Esophagus squamous epithelium (tissue), 5 donors: Measurements from ENCODE around the gene IL1RAPL2. TPM values are rescaled to one million over a fixed set of nuclear protein-coding genes. Genes with fewer than 3 reads are reported as not detected.
"Not testable (repeated sequence)": the region's sequence is repeated elsewhere in the genome, so short reads cannot be mapped to it uniquely, and the experiment has no call there.

Experiments used
- DNase-seq: peaks from one replicate; lab custom pipeline; 2025; lab: John Stamatoyannopoulos, UW
- H3K27ac ChIP-seq, 4 donors: fragments of 200-600 bp; sonication (generic); one replicate each; pipeline ENCODE4 v1.5.1; 2016 to 2019; ENCODE audit warnings: mild to moderate bottlenecking in 1 of 4
- H3K27me3 ChIP-seq, 4 donors: fragments of 200-600 bp; sonication (generic); 1 replicate in 3 of 4; 2 replicates in 1 of 4; pipeline versions ENCODE4 v1.5.1 to v1.6.0; 2017 to 2021; ENCODE audit warnings: antibody characterized with exemption in 1 of 4
- H3K36me3 ChIP-seq, 3 donors: fragments of 200-600 bp; sonication (generic); one replicate each; pipeline ENCODE4 v1.5.1; 2016 to 2019
- H3K4me1 ChIP-seq, 3 donors: fragments of 200-600 bp; sonication (generic); one replicate each; pipeline ENCODE4 v1.5.1; 2017 to 2019
- H3K4me3 ChIP-seq, 4 donors: fragments of 200-600 bp; sonication (generic); 1 replicate in 3 of 4; 2 replicates in 1 of 4; pipeline ENCODE4 v1.5.1; 2016 to 2019; ENCODE audit warnings: mild to moderate bottlenecking in 2 of 4, moderate library complexity in 1 of 4
- H3K9me3 ChIP-seq, 3 donors: fragments of 200-600 bp; sonication (generic); one replicate each; pipeline ENCODE4 v1.5.1; 2016 to 2019
- POLR2A ChIP-seq, 4 donors: fragments of 450-650 bp; IDR thresholded peaks; one replicate each; pipeline ENCODE4 v1.6.1; 2017; ENCODE audit warnings: antibody characterized with exemption in 4 of 4, mild to moderate bottlenecking in 4 of 4, moderate library complexity in 3 of 4
- WGBS, 2 donors: methylation state at CpG; one replicate each; pipeline ENCODE4 v1.1.5; 2018; 5-methylcytosine and 5-hydroxymethylcytosine counted together
- intact Hi-C: fragments of 100-400 bp; cut with DNase I; formaldehyde crosslinking; loops from one replicate; pipeline ENCODE4 v1.15.0; 2022
- total RNA-seq, 4 donors: library from RNA; depleted of rRNA; stranded (reverse); fragments of >200 nt; gene quantifications; one replicate each; pipeline ENCODE4 v1.1.0, GENCODE V29; 2016
- TF ChIP-seq, protein P1 (sequence below), 6 experiments: fragments of 450-650 bp in 4 of 6; fragments of 200-600 bp in 2 of 6; sonication (generic) in 2 of 6; IDR thresholded peaks; one replicate each; pipeline ENCODE4 v1.5.1; 2016 to 2019; ENCODE audit warnings: antibody characterized with exemption in 6 of 6, mild to moderate bottlenecking in 4 of 6, moderate library complexity in 4 of 6
- donor health status: DM: yes; HTN: yes; CAD: no.

Gene IL1RAPL2
- total RNA-seq, 4 donors from 2014 or later, result 0.09 TPM; not detected in 3

GRCh38 chrX:105662248-105662647, 1096.2 kb downstream of the IL1RAPL2 start:
- no peak for DNase-seq
- 92% methylated on average over 2 of the region's 2 CpGs; no CpG with 5 or more reads in 1 of the 2 donors for WGBS, 2 donors
- TF ChIP-seq POLR2A (IDR thresholded peaks at IDR 0.05), result no peak
- TF ChIP-seq, protein P1, sequence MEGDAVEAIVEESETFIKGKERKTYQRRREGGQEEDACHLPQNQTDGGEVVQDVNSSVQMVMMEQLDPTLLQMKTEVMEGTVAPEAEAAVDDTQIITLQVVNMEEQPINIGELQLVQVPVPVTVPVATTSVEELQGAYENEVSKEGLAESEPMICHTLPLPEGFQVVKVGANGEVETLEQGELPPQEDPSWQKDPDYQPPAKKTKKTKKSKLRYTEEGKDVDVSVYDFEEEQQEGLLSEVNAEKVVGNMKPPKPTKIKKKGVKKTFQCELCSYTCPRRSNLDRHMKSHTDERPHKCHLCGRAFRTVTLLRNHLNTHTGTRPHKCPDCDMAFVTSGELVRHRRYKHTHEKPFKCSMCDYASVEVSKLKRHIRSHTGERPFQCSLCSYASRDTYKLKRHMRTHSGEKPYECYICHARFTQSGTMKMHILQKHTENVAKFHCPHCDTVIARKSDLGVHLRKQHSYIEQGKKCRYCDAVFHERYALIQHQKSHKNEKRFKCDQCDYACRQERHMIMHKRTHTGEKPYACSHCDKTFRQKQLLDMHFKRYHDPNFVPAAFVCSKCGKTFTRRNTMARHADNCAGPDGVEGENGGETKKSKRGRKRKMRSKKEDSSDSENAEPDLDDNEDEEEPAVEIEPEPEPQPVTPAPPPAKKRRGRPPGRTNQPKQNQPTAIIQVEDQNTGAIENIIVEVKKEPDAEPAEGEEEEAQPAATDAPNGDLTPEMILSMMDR (IDR thresholded peaks at IDR 0.05), result no peak
- H3K4me3 ChIP-seq, result no peak overlapping the region
- intact Hi-C loops, result no loop called here
- no peaks in the 10 kb centered on the region for H3K36me3 ChIP-seq
- no peaks in the 10 kb centered on the region for H3K9me3 ChIP-seq
- no peaks in the 10 kb centered on the region for H3K4me1 ChIP-seq
- H3K27ac ChIP-seq, result no peak overlapping the region
- H3K27me3 ChIP-seq, result no peaks in the 10 kb centered on the region

DNA sequence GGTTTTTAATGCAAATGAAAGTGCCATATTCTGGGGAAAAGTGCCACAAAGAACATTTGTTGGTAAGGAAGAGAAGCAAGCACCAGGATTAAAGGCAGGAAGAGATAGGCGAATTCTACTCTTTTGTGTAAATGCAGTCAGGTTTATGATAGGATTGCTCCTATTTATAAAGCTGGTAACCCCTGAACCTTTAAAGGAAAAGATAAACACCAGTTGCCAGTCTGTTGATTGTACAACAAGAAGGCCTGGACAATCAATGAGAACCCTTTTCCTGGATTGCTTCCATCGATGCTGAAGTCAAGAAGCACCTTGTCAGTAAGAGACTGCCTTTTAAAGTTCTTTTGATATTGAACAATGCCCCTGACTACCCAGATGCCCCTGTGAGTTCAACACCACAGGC, 1098.2 kb downstream of the IL1RAPL2 start:
- no peak for TF ChIP-seq POLR2A (IDR thresholded peaks at IDR 0.05)
- TF ChIP-seq, protein P1 (IDR thresholded peaks at IDR 0.05), result no peak
- intact Hi-C loops, result no loop called here
- 36 to 41% methylated on average over 2 of the region's 2 CpGs for WGBS, 2 donors
- H3K36me3 ChIP-seq, result no peaks in the 10 kb centered on the region
- H3K9me3 ChIP-seq, result no peaks in the 10 kb centered on the region
- no peaks in the 10 kb centered on the region for H3K4me1 ChIP-seq
- no peak for DNase-seq
- H3K27ac ChIP-seq, result no peak overlapping the region
- H3K4me3 ChIP-seq, result no peak overlapping the region
- no peaks in the 10 kb centered on the region for H3K27me3 ChIP-seq

DNA sequence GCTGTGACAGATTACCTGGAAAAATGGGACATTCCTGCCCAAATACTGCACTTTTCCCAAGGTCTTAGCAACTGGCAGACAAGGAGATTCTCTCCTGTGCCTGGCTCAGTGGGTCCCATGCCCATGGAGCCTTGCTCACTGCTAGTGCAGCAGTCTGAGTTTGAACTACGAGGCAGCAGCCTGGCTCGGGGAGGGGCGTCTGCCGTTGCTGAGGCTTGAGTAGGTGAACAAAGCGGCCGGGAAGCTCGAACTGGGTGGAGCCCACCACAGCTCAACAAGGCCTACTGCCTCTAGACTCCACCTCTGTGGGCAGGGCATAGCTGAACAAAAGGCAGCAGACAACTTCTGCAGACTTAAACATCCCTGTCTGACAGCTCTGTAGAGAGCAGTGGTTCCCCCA, 1118.3 kb downstream of the IL1RAPL2 start:
- H3K27me3 ChIP-seq, H3K27ac ChIP-seq, H3K4me3 ChIP-seq, intact Hi-C loops, H3K4me1 ChIP-seq, H3K36me3 ChIP-seq, H3K9me3 ChIP-seq, DNase-seq: not testable (repeated sequence)
- WGBS, 2 donors, result no CpG with 5 or more reads among the region's 7 CpGs

- Histone ChIP-seq H3K27me3 (no peaks in the 10 kb centered on the region), H3K4me3 (no peak overlapping the region), H3K27ac (no peak overlapping the region), H3K9me3 (no peaks in the 10 kb centered on the region), H3K36me3 (no peaks in the 10 kb centered on the region), H3K4me1 (no peaks in the 10 kb centered on the region)
- no peak for DNase-seq
- intact Hi-C loops, result no loop called here
- WGBS, 2 donors, result 21 to 40% methylated on average over 1 of the region's 1 CpG
- TF ChIP-seq POLR2A (IDR thresholded peaks at IDR 0.05), result no peak
- TF ChIP-seq, protein P1 (IDR thresholded peaks at IDR 0.05), result no peak
Measured at GRCh38 chrX:105694839-105695238, 1128.8 kb downstream of the IL1RAPL2 start.

DNA sequence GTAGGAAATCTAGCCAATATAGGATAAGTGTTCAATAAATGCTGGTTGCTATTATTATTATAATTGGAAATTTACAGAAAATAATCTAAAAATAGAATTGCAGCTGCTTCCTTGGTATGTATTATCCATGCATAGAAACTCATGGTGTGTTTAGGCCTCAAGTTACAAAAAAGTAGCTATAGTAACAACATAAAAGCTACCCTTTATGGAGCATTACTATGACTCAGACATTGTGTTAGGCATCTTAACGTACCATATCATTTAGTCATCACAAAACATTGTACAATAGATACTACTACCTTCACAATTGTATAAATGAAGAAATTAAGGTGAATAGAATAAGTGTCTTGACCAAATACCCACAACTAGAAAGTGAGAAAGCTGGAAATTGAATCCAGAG, 1129.5 kb downstream of the IL1RAPL2 start:
- 36 to 38% methylated on average over 1 of the region's 1 CpG for WGBS, 2 donors
- H3K27me3 ChIP-seq, result no peaks in the 10 kb centered on the region
- TF ChIP-seq POLR2A (IDR thresholded peaks at IDR 0.05), result no peak
- TF ChIP-seq, protein P1 (IDR thresholded peaks at IDR 0.05), result no peak
- intact Hi-C loops, result no loop called here
- no peak for DNase-seq
- no peaks in the 10 kb centered on the region for H3K36me3 ChIP-seq
- H3K9me3 ChIP-seq, result no peaks in the 10 kb centered on the region
- no peak overlapping the region for H3K27ac ChIP-seq
- no peak overlapping the region for H3K4me3 ChIP-seq
- no peaks in the 10 kb centered on the region for H3K4me1 ChIP-seq

DNA sequence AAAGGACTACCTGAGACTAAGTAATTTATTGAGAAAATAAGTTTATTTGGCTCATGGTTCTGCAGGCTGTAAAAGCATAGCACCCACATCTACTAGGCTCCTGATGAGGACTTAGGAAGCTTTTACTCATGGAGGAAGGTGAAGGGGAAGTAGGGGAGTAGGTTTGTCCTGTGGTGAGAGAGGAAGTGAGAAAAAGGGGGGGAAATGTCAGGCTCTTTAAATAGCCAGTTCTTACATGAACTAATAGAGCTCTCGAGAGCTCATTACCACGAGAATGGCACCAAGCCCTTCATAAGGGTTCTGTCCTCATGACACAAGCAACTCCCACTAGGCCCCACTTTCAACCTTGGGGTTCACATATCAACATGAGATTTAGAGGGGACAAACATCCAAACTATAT, 1130.9 kb downstream of the IL1RAPL2 start:
- H3K4me3 ChIP-seq, result no peak overlapping the region
- no peaks in the 10 kb centered on the region for H3K9me3 ChIP-seq
- no peaks in the 10 kb centered on the region for H3K27me3 ChIP-seq
- no peaks in the 10 kb centered on the region for H3K36me3 ChIP-seq
- DNase-seq, result no peak
- TF ChIP-seq, protein P1 (IDR thresholded peaks at IDR 0.05), result no peak
- TF ChIP-seq POLR2A (IDR thresholded peaks at IDR 0.05), result no peak
- WGBS, 2 donors, result 47 to 50% methylated on average over 2 of the region's 2 CpGs
- H3K27ac ChIP-seq, result no peak overlapping the region
- intact Hi-C loops, result no loop called here
- no peaks in the 10 kb centered on the region for H3K4me1 ChIP-seq
